ENCODE measurements around the gene RMND1.
"Not testable (repeated sequence)": the region's sequence is repeated elsewhere in the genome, so short reads cannot be mapped to it uniquely, and the experiment has no call there.

RMND1 gene

GRCh38 chr6:151488226-151488625 lies 36.3 kb upstream of the RMND1 start:
- H3K4me1 ChIP-seq (ENCODE audit: control insufficient read depth, insufficient read depth, low read length), result no peaks in the 10 kb centered on the region

GRCh38 chr6:151483994-151484393 lies 32.1 kb upstream of the RMND1 start:
- Histone ChIP-seq H3K36me3 (ENCODE audit: control insufficient read depth, insufficient read depth, low read length) (no peaks in the 10 kb centered on the region), H3K4me1 (ENCODE audit: control insufficient read depth, insufficient read depth, low read length) (no peaks in the 10 kb centered on the region), H3K4me3 (ENCODE audit: low read depth, low read length) (no peak overlapping the region), H3K27me3 (ENCODE audit: control insufficient read depth, insufficient read depth, low read length) (no peaks in the 10 kb centered on the region), H3K27ac (ENCODE audit: low read depth, low read length) (no peak overlapping the region), H3K9ac (ENCODE audit: low read length) (no peak overlapping the region), H3K9me3 (ENCODE audit: control insufficient read depth, insufficient read depth, low read depth, low read length) (no peaks in the 10 kb centered on the region)

More at GRCh38 chr6:151488226-151488625, 36.3 kb upstream of the RMND1 start:
- Histone ChIP-seq H3K27ac (ENCODE audit: low read depth, low read length) (no peak overlapping the region), H3K4me3 (ENCODE audit: low read depth, low read length) (no peak overlapping the region), H3K27me3 (ENCODE audit: control insufficient read depth, insufficient read depth, low read length) (peaks cover 8% of the 10 kb centered on the region), H3K9me3 (ENCODE audit: control insufficient read depth, insufficient read depth, low read depth, low read length) (no peaks in the 10 kb centered on the region), H3K36me3 (ENCODE audit: control insufficient read depth, insufficient read depth, low read length) (no peaks in the 10 kb centered on the region), H3K9ac (ENCODE audit: low read length) (no peak overlapping the region)

- no peaks in the 10 kb centered on the region for H3K9me3 ChIP-seq (ENCODE audit: control insufficient read depth, insufficient read depth, low read depth, low read length)
- no peaks in the 10 kb centered on the region for H3K27me3 ChIP-seq (ENCODE audit: control insufficient read depth, insufficient read depth, low read length)
- H3K4me1 ChIP-seq (ENCODE audit: control insufficient read depth, insufficient read depth, low read length), result no peaks in the 10 kb centered on the region
- H3K9ac ChIP-seq (ENCODE audit: low read length), result no peak overlapping the region
- H3K36me3 ChIP-seq (ENCODE audit: control insufficient read depth, insufficient read depth, low read length), result no peaks in the 10 kb centered on the region
- no peak overlapping the region for H3K4me3 ChIP-seq (ENCODE audit: low read depth, low read length)
- no peak overlapping the region for H3K27ac ChIP-seq (ENCODE audit: low read depth, low read length)
These were observed 30.4 kb upstream of the RMND1 start for GRCh38 chr6:151482290-151482689.

GRCh38 chr6:151481786-151482185 lies 29.9 kb upstream of the RMND1 start:
- no peaks in the 10 kb centered on the region for H3K9me3 ChIP-seq (ENCODE audit: control insufficient read depth, insufficient read depth, low read depth, low read length)
- H3K27me3 ChIP-seq (ENCODE audit: control insufficient read depth, insufficient read depth, low read length), result no peaks in the 10 kb centered on the region
- H3K4me1 ChIP-seq (ENCODE audit: control insufficient read depth, insufficient read depth, low read length), result no peaks in the 10 kb centered on the region
- H3K4me3 ChIP-seq (ENCODE audit: low read depth, low read length), result no peak overlapping the region
- H3K36me3 ChIP-seq (ENCODE audit: control insufficient read depth, insufficient read depth, low read length), result no peaks in the 10 kb centered on the region
- H3K27ac ChIP-seq (ENCODE audit: low read depth, low read length), result no peak overlapping the region
- H3K9ac ChIP-seq (ENCODE audit: low read length), result no peak overlapping the region

- Histone ChIP-seq H3K9ac (ENCODE audit: low read length) (no peak overlapping the region), H3K4me1 (ENCODE audit: control insufficient read depth, insufficient read depth, low read length) (0 out of 2 replicates have a peak, but pooled peaks cover 3% of the 10 kb centered on the region), H3K9me3 (ENCODE audit: control insufficient read depth, insufficient read depth, low read depth, low read length) (no peaks in the 10 kb centered on the region), H3K36me3 (ENCODE audit: control insufficient read depth, insufficient read depth, low read length) (no peaks in the 10 kb centered on the region), H3K4me3 (ENCODE audit: low read depth, low read length) (no peak overlapping the region), H3K27ac (ENCODE audit: low read depth, low read length) (no peak overlapping the region), H3K27me3 (ENCODE audit: control insufficient read depth, insufficient read depth, low read length) (no peaks in the 10 kb centered on the region)
These were observed 26.7 kb upstream of the RMND1 start for GRCh38 chr6:151478670-151479069.

GRCh38 chr6:151477726-151478125 lies 25.8 kb upstream of the RMND1 start:
- no peaks in the 10 kb centered on the region for H3K36me3 ChIP-seq (ENCODE audit: control insufficient read depth, insufficient read depth, low read length)
- no peaks in the 10 kb centered on the region for H3K27me3 ChIP-seq (ENCODE audit: control insufficient read depth, insufficient read depth, low read length)
- H3K4me3 ChIP-seq (ENCODE audit: low read depth, low read length), result no peak overlapping the region
- H3K27ac ChIP-seq (ENCODE audit: low read depth, low read length), result no peak overlapping the region
- H3K9me3 ChIP-seq (ENCODE audit: control insufficient read depth, insufficient read depth, low read depth, low read length), result no peaks in the 10 kb centered on the region
- H3K9ac ChIP-seq (ENCODE audit: low read length), result no peak overlapping the region
- 0 out of 2 replicates have a peak, but pooled peaks cover 3% of the 10 kb centered on the region for H3K4me1 ChIP-seq (ENCODE audit: control insufficient read depth, insufficient read depth, low read length)

GRCh38 chr6:151475653-151476523 lies 24.0 kb upstream of the RMND1 start:
- H3K9ac ChIP-seq (ENCODE audit: low read length), result no peak overlapping the region
- H3K4me1 ChIP-seq (ENCODE audit: control insufficient read depth, insufficient read depth, low read length), result 0 out of 2 replicates have a peak, but pooled peaks cover 3% of the 10 kb centered on the region
- no peaks in the 10 kb centered on the region for H3K36me3 ChIP-seq (ENCODE audit: control insufficient read depth, insufficient read depth, low read length)
- peak overlapping the region; percentile 6; the same call in 1 of the 2 replicates for H3K4me3 ChIP-seq (ENCODE audit: low read depth, low read length)
- no peaks in the 10 kb centered on the region for H3K9me3 ChIP-seq (ENCODE audit: control insufficient read depth, insufficient read depth, low read depth, low read length)
- no peaks in the 10 kb centered on the region for H3K27me3 ChIP-seq (ENCODE audit: control insufficient read depth, insufficient read depth, low read length)
- H3K27ac ChIP-seq (ENCODE audit: low read depth, low read length), result no peak overlapping the region

- Histone ChIP-seq H3K4me1 (ENCODE audit: control insufficient read depth, insufficient read depth, low read length) (no peaks in the 10 kb centered on the region), H3K27ac (ENCODE audit: low read depth, low read length) (no peak overlapping the region), H3K9me3 (ENCODE audit: control insufficient read depth, insufficient read depth, low read depth, low read length) (no peaks in the 10 kb centered on the region), H3K4me3 (ENCODE audit: low read depth, low read length) (no peak overlapping the region), H3K36me3 (ENCODE audit: control insufficient read depth, insufficient read depth, low read length) (peaks cover 87% of the 10 kb centered on the region), H3K9ac (ENCODE audit: low read length) (no peak overlapping the region), H3K27me3 (ENCODE audit: control insufficient read depth, insufficient read depth, low read length) (no peaks in the 10 kb centered on the region)
These were observed 12.8 kb upstream of the RMND1 start for GRCh38 chr6:151464702-151465101.

- Histone ChIP-seq H3K36me3 (ENCODE audit: control insufficient read depth, insufficient read depth, low read length) (peaks cover 88% of the 10 kb centered on the region), H3K4me3 (ENCODE audit: low read depth, low read length) (no peak overlapping the region), H3K27ac (ENCODE audit: low read depth, low read length) (no peak overlapping the region), H3K9me3 (ENCODE audit: control insufficient read depth, insufficient read depth, low read depth, low read length) (no peaks in the 10 kb centered on the region), H3K4me1 (ENCODE audit: control insufficient read depth, insufficient read depth, low read length) (peaks cover 6% of the 10 kb centered on the region), H3K27me3 (ENCODE audit: control insufficient read depth, insufficient read depth, low read length) (no peaks in the 10 kb centered on the region), H3K9ac (ENCODE audit: low read length) (no peak overlapping the region)
These were observed 9.7 kb upstream of the RMND1 start for GRCh38 chr6:151461673-151462072.

GRCh38 chr6:151455751-151456398 lies 3.9 kb upstream of the RMND1 start:
- Histone ChIP-seq H3K9ac (ENCODE audit: low read length) (peak overlapping the region; percentile 66), H3K27ac (ENCODE audit: low read depth, low read length) (peak overlapping the region; percentile 82; the same call in 1 of the 2 replicates), H3K4me1 (ENCODE audit: control insufficient read depth, insufficient read depth, low read length) (peaks cover 29% of the 10 kb centered on the region), H3K36me3 (ENCODE audit: control insufficient read depth, insufficient read depth, low read length) (peaks cover 44% of the 10 kb centered on the region)
- not testable (repeated sequence) for H3K4me3 ChIP-seq (ENCODE audit: low read depth, low read length); H3K27me3 ChIP-seq (ENCODE audit: control insufficient read depth, insufficient read depth, low read length); H3K9me3 ChIP-seq (ENCODE audit: control insufficient read depth, insufficient read depth, low read depth, low read length)

- peak overlapping the region; percentile 89 for H3K9ac ChIP-seq (ENCODE audit: low read length)
- H3K36me3 ChIP-seq (ENCODE audit: control insufficient read depth, insufficient read depth, low read length), result peaks cover 15% of the 10 kb centered on the region
- H3K4me1 ChIP-seq (ENCODE audit: control insufficient read depth, insufficient read depth, low read length), result peaks cover 29% of the 10 kb centered on the region
- peak overlapping the region; percentile 93 for H3K27ac ChIP-seq (ENCODE audit: low read depth, low read length)
- peak overlapping the region; percentile 100 for H3K4me3 ChIP-seq (ENCODE audit: low read depth, low read length)
- H3K27me3 ChIP-seq (ENCODE audit: control insufficient read depth, insufficient read depth, low read length), result no peaks in the 10 kb centered on the region
- H3K9me3 ChIP-seq (ENCODE audit: control insufficient read depth, insufficient read depth, low read depth, low read length), result no peaks in the 10 kb centered on the region
These were observed 963 bp upstream of the RMND1 start for GRCh38 chr6:151452750-151453427.

Data from HUES6 (cell line).